DMS 273 (cell line): ENCODE data around the gene RNF14.

Source experiments
- DNase-seq: peaks from one replicate; lab custom pipeline; 2025; ENCODE audit not compliant: unreplicated experiment; lab: John Stamatoyannopoulos, UW

The RNF14 gene

GRCh38 chr5:141947316-141947715, 21.6 kb upstream of the RNF14 start:
- DNase-seq: peak; percentile 19

GRCh38 chr5:141948812-141949211, 20.1 kb upstream of the RNF14 start:
- no peak for DNase-seq

GRCh38 chr5:141949511-141949910, 19.4 kb upstream of the RNF14 start:
- DNase-seq: no peak

- no peak for DNase-seq
Measured at GRCh38 chr5:141950207-141951005, 18.5 kb upstream of the RNF14 start.

- peak; percentile 63 for DNase-seq
Measured at GRCh38 chr5:141951332-141951781, 17.5 kb upstream of the RNF14 start.

GRCh38 chr5:141952020-141952419, 16.9 kb upstream of the RNF14 start:
- peak; percentile 87 for DNase-seq

- DNase-seq: no peak
Measured at GRCh38 chr5:141954194-141954593, 14.7 kb upstream of the RNF14 start.

GRCh38 chr5:141957367-141957996, 11.4 kb upstream of the RNF14 start:
- peak; percentile 20 for DNase-seq

GRCh38 chr5:141958113-141958512, 10.8 kb upstream of the RNF14 start, which contains the start of gene PCDH12:
Gene PCDH12 (minus strand): TSS chr5:141958202. CDS start chr5:141957851, 351 bp downstream.
- DNase-seq: peak; percentile 23

GRCh38 chr5:141958546-141959172, 10.2 kb upstream of the RNF14 start:
- no peak for DNase-seq

GRCh38 chr5:141960018-141960417, 8.9 kb upstream of the RNF14 start:
- DNase-seq: peak; percentile 22

GRCh38 chr5:141960449-141961323, 8.2 kb upstream of the RNF14 start:
- DNase-seq: peak; percentile 94

GRCh38 chr5:141961466-141961865, 7.4 kb upstream of the RNF14 start:
- no peak for DNase-seq

GRCh38 chr5:141963701-141964100, 5.2 kb upstream of the RNF14 start:
- no peak for DNase-seq

GRCh38 chr5:141965071-141965470, 3.8 kb upstream of the RNF14 start:
- no peak for DNase-seq

- DNase-seq: no peak
Measured at GRCh38 chr5:141966275-141966962, 2.5 kb upstream of the RNF14 start.

- no peak for DNase-seq
Measured at GRCh38 chr5:141966963-141967333, 2.0 kb upstream of the RNF14 start.

GRCh38 chr5:141969783-141970771, 1.2 kb downstream of the RNF14 start:
- peak; percentile 46 for DNase-seq
